ENCODE measurements around the gene SEZ6L2. TPM values are rescaled to one million over a fixed set of nuclear protein-coding genes. Genes with fewer than 3 reads are reported as not detected.

The SEZ6L2 gene
- total and polyA plus RNA-seq, 9 of the 15 experiments (the other 6 are each of a cell fraction or from before 2014, with no cell fraction given), result 0.10 to 2.1 (median 0.72) TPM

- peak; percentile 74 for TF ChIP-seq ZNF407 (IDR thresholded peaks at IDR 0.05; ENCODE audit: low read depth)
- TF ChIP-seq MEF2A (IDR thresholded peaks at IDR 0.05; ENCODE audit: control insufficient read depth, low read depth, low read length), result no peak; the same call in 1 of the 2 replicates
- TF ChIP-seq BRCA1 (IDR thresholded peaks at IDR 0.05), result no peak
- no peak for TF ChIP-seq BRCA1 (CRISPR knock-in tag; IDR thresholded peaks at IDR 0.05)
- no peak for TF ChIP-seq FOXJ2 (tag; IDR thresholded peaks at IDR 0.05)
- TF ChIP-seq RBM17 (IDR thresholded peaks at IDR 0.05; ENCODE audit: borderline replicate concordance, low read depth, low read length), result no peak
- no peak for TF ChIP-seq KDM5B (IDR thresholded peaks at IDR 0.05; ENCODE audit: insufficient replicate concordance, low read depth, low read length)
- no peak for TF ChIP-seq ZNF174 (CRISPR knock-in tag; IDR thresholded peaks at IDR 0.05)
- peak; percentile 97 for TF ChIP-seq JUND (IDR thresholded peaks at IDR 0.05; ENCODE audit: borderline replicate concordance, low read depth, low read length)
- no peak; the same call in 2 of the 3 replicates for TF ChIP-seq JUND (tag; IDR thresholded peaks at IDR 0.05; ENCODE audit: borderline replicate concordance, low read depth, low read length)
- no peak for TF ChIP-seq SMARCB1 (IDR thresholded peaks at IDR 0.05; ENCODE audit: insufficient read length, low read depth)
- TF ChIP-seq NFATC3 (IDR thresholded peaks at IDR 0.05), result peak; percentile 81
- peak; percentile 87; the same call in 1 of the 2 replicates for TF ChIP-seq NBN (IDR thresholded peaks at IDR 0.05; ENCODE audit: low read depth)
- TF ChIP-seq ZNF24 (IDR thresholded peaks at IDR 0.05), result no peak
- TF ChIP-seq KHSRP (IDR thresholded peaks at IDR 0.05), result no peak
- TF ChIP-seq ZC3H8 (IDR thresholded peaks at IDR 0.05), result no peak; the same call in 1 of the 2 replicates
- TF ChIP-seq ZNF695 (CRISPR knock-in tag; IDR thresholded peaks at IDR 0.05), result no peak
- TF ChIP-seq SREBF1 (IDR thresholded peaks at IDR 0.05; ENCODE audit: borderline replicate concordance, low read depth, low read length), result peak; percentile 83
- TF ChIP-seq ZNF584 (CRISPR knock-in tag; IDR thresholded peaks at IDR 0.05; ENCODE audit: low read depth), result no peak
- TF ChIP-seq TCFL5 (CRISPR knock-in tag; conservative IDR thresholded peaks at IDR 0.05), result no peak
- TF ChIP-seq, protein P1, sequence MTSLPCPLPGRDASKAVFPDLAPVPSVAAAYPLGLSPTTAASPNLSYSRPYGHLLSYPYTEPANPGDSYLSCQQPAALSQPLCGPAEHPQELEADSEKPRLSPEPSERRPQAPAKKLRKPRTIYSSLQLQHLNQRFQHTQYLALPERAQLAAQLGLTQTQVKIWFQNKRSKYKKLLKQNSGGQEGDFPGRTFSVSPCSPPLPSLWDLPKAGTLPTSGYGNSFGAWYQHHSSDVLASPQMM (CRISPR knock-in tag; IDR thresholded peaks at IDR 0.05), result no peak
- no peak for TF ChIP-seq NR1H2 (CRISPR knock-in tag; IDR thresholded peaks at IDR 0.05)
- no peak for TF ChIP-seq SAFB (IDR thresholded peaks at IDR 0.05; ENCODE audit: borderline replicate concordance, low read depth, low read length)
These were observed 36.3 kb downstream of the SEZ6L2 start, which contains the start of gene CDIPT (continued) for GRCh38 chr16:29862884-29863668.

Measured in K562 (cell line).